Astrocyte (in vitro differentiated cells and primary cell): ENCODE measurements around the gene CDYL.

Experiments used
- CTCF ChIP-seq: IDR thresholded peaks from 2 replicates; pipeline ENCODE4 v1.5.1; 2011; ENCODE audit warnings: low read depth, mild to moderate bottlenecking, inconsistent platforms, low read length, moderate library complexity; ENCODE audit not compliant: insufficient read depth
- EZH2 ChIP-seq: IDR thresholded peaks from 2 replicates; pipeline ENCODE4 v1.6.1; 2012; ENCODE audit warnings: mild to moderate bottlenecking, low read length, inconsistent platforms; ENCODE audit not compliant: insufficient read depth

GRCh38 chr6:4958624-4959023 lies 182.4 kb downstream of the CDYL start:
- no peak for TF ChIP-seq CTCF
- no peak for TF ChIP-seq EZH2
